Activated CD4-positive, alpha-beta T cell treated with anti-CD3 and anti-CD28 coated beads, Interleukin-2, amount 50 U/mL, for 48 hours (primary cell): Measurements from ENCODE around the gene KLHL36.
"Not testable (repeated sequence)": the region's sequence is repeated elsewhere in the genome, so short reads cannot be mapped to it uniquely, and the experiment has no call there.

Source experiments
- DNase-seq, 2 experiments: peaks; one replicate each; pipeline ENCODE4 v3.0.0-alpha.2; 2020

Gene KLHL36

GRCh38 chr16:84673561-84673960, 25.2 kb downstream of the KLHL36 start:
- no peak for DNase-seq

GRCh38 chr16:84675423-84675822, 27.1 kb downstream of the KLHL36 start:
- no peak for DNase-seq

GRCh38 chr16:84675884-84676283, 27.6 kb downstream of the KLHL36 start:
- DNase-seq, result no peak

- DNase-seq, result no peak
These were observed 28.9 kb downstream of the KLHL36 start for GRCh38 chr16:84677017-84677803.

DNA sequence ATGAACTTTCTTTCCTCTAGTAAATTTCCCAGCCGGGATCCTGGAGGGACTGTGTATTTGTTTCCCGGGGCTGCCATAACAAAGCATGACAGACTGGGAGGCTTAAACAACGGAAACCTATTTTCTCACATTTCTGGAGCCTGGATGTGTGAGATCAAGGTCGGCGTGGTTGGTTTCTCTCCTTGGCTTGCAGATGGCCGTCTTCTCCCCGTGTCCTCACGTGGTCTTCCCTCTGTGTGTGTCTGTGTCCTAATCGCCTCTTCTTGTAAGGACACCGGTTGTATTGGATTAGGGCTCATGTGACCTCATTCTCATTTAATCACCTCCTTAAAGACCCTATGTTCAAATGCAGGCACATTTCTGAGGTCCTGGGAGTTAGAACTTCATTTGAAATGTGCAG, 29.5 kb downstream of the KLHL36 start:
- DNase-seq, result no peak

- DNase-seq, result no peak
These were observed 30.2 kb downstream of the KLHL36 start for GRCh38 chr16:84678541-84678940.

GRCh38 chr16:84680165-84680842, 32.0 kb downstream of the KLHL36 start:
- DNase-seq, result no peak

GRCh38 chr16:84680843-84681629, 32.7 kb downstream of the KLHL36 start:
- no peak for DNase-seq

- no peak for DNase-seq
These were observed 35.6 kb downstream of the KLHL36 start for GRCh38 chr16:84683691-84684591.

- DNase-seq, result no peak
These were observed 36.3 kb downstream of the KLHL36 start for GRCh38 chr16:84684592-84684965.

DNA sequence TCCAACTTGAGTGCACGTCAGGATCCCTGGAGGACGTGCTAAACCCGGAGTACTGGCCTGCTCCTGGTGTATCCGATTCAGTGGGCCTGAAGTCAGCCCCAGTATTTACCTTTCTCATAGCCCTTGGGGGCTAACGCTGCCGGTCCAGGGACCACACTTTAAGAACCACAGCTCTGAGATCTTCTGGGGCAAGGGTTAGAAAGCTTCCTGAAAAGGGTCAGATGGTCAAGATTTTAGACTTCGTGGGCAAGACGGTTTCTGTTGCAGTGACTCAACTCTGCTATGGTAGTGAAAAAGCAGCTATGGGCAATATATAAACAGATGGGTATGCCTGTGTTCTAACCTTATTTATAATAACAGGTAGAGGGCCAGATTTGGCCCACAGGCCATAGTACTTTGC, 36.9 kb downstream of the KLHL36 start:
- DNase-seq, result no peak

DNA sequence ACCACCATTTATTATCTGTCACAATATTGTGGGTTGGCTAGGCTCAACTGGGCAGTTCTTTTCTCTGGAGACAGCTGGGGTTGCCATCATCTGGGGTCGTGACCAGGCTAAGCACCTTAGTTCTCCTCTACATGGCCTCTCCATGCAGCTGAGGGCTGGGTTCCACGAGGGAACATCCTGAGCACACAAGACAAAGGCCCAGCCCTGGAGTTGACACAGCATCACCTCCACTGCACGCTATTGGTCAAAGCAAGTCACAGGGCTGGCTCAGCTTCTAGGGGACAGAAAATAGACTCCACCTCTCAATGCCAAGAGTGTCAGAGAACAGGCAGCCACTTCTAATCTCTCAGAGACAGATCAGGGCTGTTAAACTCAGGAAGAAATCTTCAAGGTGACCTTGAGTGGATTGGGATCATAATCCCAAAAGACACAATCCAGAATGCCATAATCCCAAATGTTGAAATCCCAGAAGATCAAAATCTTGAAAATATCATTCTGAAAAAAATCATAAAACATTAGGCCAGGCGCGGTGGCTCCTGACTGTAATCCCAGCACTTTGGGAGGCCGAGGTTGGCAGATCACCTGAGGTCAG, 38.5 kb downstream of the KLHL36 start:
- DNase-seq, result no peak

DNA sequence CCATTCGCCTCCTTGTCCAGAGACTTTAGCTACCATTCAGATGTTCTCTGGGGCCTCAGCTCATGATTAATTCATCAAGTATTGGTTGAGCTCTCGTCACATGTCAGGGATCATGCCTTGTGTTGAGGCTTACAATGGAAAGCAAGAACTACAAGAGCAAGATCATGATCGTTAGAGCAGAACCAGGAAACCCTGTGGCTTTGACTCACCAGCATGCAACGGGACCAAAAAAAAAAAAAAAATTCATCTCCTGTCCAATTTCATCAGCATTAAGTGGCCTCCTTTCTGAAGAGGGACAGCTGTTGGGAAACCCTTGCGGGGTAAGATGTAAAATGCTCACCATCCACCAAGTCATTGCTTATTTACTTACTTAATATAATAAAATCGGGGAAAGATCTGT, 39.4 kb downstream of the KLHL36 start:
- no peak for DNase-seq

DNA sequence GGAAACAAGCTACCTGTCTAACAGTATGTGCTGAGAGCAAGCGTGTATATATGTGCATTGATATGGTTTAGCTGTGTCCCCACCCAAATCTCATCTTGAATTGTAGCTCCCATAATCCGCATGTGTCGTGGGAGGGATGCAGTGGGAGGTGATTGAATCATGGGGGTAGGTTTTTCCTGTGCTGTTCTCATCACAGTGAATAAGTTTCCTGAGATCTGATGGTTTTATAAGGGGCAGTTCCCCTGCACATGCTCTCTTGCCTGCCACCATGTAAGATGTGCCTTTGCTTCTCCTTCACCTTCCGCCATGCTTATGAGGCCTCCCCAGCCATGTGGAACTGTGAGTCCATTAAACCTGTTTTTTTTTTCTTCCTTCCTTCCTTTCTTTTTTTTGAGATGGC, 39.9 kb downstream of the KLHL36 start:
- not testable (repeated sequence) for DNase-seq

- no peak for DNase-seq
These were observed 40.8 kb downstream of the KLHL36 start for GRCh38 chr16:84689111-84689510.

DNA sequence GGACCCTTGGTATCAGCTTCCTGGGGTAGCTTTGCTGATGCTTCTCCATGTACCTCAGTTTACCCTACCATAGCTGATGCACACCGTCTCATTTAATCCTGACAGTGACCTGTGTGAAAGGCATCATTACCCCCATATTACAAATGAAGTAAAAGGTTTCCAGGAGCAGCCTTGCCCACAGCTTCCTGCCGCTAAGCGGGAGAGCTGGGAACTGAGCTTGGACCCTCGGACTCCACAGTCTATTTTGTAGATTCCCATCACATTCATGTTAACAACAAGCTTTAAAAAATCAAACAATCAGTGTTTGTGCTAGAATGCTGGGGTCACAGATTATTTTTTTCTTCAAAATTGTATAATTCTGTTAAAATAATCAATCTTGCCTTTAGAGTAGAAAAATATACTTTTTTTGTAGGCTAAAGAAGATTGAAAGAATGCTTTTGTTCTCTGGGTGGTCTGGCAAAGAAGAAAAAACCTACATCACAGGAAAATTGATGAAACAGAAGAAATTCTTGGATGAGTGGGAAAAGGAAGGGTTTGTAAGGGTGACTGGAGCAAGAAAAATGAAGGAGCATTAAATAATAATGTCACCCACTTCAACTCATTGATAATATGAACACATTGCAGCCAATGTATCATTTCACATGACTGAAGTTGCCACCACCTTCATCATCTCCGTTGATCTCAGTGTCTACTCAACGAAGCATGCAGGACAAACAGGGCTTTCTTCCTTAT, 41.9 kb downstream of the KLHL36 start:
- DNase-seq, result no peak

DNA sequence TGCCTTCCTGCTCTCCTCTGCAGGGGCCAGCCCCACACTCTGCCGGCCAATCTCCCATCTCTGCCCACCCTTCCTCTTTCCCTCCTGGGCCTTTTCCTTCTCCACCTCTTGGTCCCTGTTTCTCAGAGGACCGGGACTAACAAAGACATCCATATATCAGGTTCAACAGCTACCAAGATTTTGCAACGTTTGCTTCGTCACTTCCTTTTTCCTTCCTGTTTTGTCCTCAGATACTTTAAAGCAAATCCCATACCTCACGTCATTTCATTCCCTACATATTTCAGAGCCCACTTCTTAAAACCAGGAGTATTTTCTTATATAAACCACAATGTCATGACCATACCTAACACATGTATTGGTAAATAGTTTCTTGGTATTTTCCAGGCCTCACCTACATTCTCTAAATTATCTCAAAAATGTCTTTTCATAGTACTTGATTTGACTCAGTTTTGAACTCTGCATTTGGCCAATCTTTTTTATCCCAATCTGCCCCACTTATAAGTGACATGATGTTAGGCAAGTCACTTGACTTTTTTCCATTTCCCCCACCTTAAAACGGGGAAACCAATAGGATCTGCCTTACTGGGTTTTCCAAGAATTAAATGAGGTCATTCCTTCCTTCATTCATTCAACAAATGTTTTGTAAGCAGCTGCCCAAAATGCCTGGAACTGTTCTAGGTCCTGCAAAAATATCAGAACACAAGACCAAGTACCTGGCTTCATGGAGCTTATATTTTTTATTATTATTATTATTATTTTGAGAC, 44.3 kb downstream of the KLHL36 start:
- no peak for DNase-seq

DNA sequence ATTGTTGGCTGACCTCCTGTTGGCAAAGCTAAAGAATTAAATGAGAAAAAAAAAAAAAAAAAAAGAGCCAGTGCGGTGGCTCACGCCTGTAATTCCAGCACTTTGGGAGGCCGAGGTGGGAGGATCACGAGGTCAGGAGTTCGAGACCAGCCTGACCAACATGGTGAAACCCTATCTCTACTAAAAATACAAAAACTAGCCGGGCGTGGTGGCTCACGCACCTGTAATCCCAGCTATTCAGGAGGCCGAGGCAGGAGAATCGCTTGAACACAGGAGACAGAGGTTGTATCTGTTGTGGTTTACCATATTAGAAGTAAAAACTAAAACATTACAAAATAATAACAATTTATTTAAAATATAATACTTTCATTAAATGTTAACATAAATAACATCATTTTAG, 45.6 kb downstream of the KLHL36 start:
- not testable (repeated sequence) for DNase-seq

DNA sequence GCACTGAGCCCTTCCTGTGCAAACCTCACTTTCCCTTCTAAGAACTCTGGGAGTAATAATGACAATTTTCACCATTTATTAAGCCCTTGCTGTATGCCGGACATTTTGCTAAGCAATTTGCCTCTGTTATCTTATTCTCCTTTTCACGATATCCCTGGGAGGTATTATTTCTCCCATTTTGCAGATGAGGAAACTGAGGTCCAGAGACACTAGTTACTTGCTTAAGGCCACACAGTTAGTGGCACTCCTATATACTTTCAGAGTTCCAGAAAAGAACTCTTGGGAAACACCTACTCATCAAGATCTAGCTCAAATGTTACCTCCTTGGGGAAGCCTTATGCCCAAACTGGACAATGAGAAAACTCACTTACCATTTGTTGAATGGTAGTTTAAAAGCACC, 46.7 kb downstream of the KLHL36 start:
- no peak for DNase-seq

DNA sequence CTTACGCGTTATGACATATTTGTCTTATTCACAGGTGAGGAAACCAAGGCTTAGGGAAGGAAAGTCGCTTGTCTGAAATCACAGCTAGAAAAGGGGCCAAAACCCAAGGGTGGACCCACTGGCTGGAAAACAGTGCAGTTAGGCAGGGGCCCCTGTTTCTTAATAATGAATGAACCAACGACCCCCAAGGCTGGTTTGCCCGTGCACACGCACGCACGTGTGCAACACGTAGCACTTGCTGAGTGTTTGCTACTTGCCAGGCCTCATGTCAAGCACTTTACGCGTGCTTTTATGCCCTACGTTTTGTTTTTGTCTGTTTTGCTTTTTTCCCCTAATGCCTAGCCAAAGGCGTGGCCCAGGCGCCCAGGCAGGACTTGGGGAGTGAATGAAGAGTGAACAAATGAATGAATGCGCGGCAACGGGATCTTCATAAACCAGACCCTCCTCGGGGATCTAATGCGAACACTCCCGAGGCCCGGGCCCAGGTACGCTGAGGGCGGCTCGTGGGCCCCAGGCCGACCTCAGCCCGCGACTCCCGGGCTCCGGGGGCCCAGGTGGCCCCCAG, 50.9 kb downstream of the KLHL36 start:
- peak in 1 of 2 experiments; percentile 43 for DNase-seq
